Left kidney (tissue), 2 donors: ENCODE results near the gene CD99. TPM values are rescaled to one million over a fixed set of nuclear protein-coding genes. Genes with fewer than 3 reads are reported as not detected.
"Not testable (repeated sequence)": the region's sequence is repeated elsewhere in the genome, so short reads cannot be mapped to it uniquely, and the experiment has no call there.

Experiments
- DNase-seq: peaks from one replicate; pipeline ENCODE4 v3.0.0-alpha.2; 2013
- polyA plus RNA-seq: library from polyadenylated mRNA; unstranded; fragments of 120-200 nt; gene quantifications from one replicate; pipeline ENCODE4 v1.2.1, GENCODE V29; 2013; ENCODE audit not compliant: insufficient read length

CD99 gene
- polyA plus RNA-seq, 1 donor: 178 TPM

- DNase-seq: no peak
Measured at GRCh38 chrX:2718821-2719220, 27.7 kb downstream of the CD99 start.

GRCh38 chrX:2719774-2720447, 28.8 kb downstream of the CD99 start:
- no peak for DNase-seq

DNA sequence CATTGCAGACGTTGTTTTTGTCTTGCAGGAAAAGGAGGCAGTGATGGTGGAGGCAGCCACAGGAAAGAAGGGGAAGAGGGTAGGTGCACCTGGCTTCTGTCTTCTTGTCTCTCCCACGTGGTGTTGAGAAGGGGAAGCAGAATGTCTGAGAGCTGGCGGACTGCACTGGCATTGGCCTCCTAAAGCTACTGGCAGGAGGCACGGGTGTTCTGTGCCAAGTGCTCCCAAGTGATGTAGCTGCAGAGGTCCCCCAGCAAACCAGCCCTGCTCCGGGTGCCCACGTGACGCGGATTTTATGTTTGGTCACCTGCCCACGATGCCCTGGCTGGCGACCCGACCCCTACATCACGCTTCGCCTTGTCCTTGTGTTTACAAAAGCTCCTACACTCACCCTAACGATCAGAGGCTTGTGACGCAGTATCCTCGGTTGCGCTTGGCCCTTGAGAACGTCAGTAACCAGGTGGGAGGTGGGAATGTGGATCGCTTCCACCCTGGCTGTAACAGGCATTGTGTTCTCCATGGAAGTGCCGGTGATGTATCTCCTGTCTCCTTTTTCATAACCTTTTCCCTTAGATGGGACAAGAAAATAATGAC, 32.3 kb downstream of the CD99 start:
- no peak for DNase-seq

DNA sequence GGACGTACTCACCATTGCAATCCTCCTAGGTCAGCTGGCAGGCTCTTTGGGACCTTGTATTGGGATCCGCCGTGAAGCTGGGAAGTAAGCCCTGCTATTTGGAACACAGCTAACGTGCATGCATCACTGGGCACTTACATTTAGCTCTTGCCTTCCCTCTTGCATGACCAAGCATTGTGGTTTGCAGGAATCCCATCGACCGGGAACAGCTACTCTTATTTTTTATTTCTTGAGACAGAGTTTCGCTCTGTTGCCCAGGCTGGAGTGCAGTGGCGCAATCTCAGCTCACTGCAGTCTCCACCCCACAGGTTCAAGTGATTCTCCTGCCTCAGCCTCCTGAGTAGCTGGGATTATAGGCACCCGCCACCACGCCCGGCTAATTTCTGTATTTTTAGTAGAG, 36.2 kb downstream of the CD99 start:
- not testable (repeated sequence) for DNase-seq

GRCh38 chrX:2732076-2732475, 41.0 kb downstream of the CD99 start:
- no peak for DNase-seq

DNA sequence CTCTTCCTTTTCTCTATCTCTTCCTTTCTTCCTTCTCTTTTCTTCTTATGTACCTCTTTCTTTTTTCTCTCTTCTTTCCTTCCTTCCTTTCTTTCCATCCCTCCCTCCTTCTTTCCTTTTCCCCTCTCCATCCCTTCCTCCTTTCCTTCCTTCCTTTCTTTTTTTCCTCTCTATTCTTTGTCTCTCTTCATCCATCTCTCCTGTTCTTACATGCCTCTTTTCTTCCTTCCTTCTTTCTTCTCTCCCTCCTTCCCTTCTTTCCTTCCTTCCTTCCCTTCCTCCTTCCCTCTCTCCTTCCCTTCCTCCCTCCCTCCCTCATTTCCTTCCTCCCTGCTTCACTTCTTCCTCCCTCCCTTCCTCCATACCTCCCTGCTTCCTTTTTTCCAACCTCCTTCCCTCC, 41.6 kb downstream of the CD99 start:
- no peak for DNase-seq

DNA sequence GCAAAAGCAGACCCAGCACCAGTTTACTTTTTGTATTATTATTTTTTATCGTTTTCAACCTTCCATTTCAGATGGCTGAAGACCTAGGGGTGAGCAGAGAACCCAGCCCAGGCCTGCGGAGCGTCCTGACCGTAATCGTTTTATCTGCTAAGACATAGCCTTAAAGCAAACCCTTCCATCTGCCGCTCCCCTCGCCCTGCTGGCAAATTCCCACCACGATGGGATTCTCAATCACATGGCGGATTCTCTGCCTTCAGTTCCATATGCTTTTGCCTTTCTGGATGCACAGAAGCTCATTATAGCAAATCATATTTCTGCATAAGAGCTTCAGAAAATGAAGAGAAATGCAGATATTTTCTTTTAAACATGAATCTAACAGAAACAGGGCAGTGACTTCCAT, 42.2 kb downstream of the CD99 start:
- DNase-seq: no peak

DNA sequence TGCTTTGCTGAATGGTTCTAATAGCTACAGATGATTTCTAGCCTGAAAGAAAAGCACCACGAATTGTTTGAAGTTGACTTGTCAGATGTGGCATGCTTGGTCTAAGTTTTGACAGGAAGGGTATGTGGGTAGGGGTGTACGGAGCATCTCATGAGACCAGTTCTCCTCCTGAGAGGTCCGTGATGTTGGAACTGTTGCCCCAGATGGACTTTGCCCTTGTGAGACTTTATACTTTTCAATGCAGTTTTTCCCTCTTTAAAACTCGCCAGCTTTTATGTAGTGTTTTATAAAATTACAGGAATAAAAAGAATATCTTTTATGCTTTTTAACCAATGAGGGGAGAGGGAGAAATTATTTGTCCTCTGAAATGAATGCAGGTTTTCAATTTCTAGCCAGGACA, 44.2 kb downstream of the CD99 start:
- DNase-seq: no peak

DNA sequence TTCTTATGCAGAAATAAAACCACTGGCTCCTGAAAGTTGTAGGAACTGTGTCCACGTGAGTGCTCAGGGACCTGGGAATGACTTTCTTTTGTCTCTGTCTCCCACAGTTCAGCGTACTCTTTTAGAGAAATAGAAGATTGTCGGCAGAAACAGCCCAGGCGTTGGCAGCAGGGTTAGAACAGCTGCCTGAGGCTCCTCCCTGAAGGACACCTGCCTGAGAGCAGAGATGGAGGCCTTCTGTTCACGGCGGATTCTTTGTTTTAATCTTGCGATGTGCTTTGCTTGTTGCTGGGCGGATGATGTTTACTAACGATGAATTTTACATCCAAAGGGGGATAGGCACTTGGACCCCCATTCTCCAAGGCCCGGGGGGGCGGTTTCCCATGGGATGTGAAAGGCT, 49.6 kb downstream of the CD99 start:
- DNase-seq: no peak

DNA sequence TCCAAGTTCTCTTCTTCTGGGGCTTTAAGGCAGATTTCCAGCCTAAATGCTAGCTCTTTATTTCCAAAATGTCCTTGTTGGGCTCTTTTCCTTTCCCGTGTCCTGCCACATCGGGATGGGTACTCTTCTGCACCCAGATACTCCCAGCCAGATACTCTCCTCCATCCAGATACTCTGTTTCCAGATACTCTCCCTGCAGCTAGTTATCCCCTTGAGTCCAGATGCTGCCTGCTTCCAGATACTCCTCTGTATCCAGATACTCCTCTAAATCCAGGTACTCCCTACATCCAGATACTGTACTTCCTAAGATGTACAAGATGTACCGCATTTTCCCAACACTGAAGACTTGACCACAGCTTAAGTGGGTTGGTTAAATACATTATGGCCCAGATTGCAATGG, 50.3 kb downstream of the CD99 start:
- no peak for DNase-seq

DNA sequence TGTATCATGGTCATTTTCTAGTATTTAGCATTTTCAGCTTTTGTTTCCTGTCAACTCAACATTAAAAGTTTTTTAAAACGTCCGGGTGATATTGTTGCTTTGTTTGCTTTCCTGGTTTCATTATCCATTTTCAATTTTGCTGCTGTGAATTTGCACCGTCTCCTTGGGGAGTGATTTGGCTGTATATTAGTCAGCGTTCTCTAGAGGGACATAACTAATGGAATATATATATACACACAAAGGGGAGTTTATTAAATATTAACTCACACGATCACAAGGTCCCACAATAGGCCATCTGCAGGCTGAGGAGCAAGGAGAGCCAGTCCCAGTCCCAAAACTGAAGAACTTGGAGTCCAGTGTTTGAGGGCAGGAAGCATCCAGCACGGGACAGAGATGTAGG, 55.2 kb downstream of the CD99 start:
- not testable (repeated sequence) for DNase-seq

- DNase-seq: no peak
Measured at GRCh38 chrX:2748171-2748814, 57.2 kb downstream of the CD99 start.

DNA sequence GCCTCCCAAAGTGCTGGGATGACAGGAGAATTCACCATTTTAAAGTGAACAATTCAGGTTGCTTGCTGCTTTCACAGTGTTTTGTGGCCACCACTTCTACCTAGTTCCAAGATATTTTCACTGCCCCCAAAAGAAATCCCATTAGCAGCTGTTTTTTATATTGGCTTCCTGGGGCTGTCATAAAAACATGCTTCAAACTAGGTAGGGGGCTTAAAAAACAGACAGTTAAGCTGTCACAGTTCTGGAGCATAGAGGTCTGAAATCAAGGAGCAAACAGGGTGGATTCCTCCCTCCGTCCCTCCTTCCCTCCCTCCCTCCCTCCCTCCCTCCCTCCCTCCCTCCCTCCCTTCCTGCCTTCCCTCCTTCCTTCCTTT, 57.7 kb downstream of the CD99 start:
- DNase-seq: no peak

- no peak for DNase-seq
Measured at GRCh38 chrX:2751291-2751690, 60.2 kb downstream of the CD99 start.

GRCh38 chrX:2751874-2752300, 60.8 kb downstream of the CD99 start, which contains the start of gene XG:
Gene XG, plus strand, starts transcription at chrX:2752040. Its CDS starts 235 bp downstream, at chrX:2752275.
- DNase-seq: not testable (repeated sequence)

GRCh38 chrX:2752441-2752840, 61.3 kb downstream of the CD99 start:
- DNase-seq: not testable (repeated sequence)

- DNase-seq: not testable (repeated sequence)
Measured at GRCh38 chrX:2755163-2755715, 64.1 kb downstream of the CD99 start.

DNA sequence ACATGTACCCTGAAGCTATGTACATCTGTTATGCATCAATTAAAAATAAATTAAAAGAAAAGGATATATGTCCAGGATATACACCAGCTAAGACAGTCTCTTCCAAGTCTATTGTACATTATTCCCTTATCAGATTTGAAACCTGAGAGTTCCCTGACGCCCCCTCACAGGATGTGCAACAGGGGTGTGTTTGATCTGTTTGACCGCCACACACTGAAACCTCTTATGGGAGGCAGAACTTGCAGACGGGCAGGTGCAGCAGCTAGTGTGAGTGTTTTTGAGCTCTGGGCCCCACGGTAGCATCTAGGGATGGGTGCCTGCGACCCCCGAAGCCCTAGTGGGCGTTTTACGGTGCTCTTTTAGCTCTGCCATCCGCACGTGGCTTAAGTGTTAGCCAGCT, 65.5 kb downstream of the CD99 start:
- no peak for DNase-seq

GRCh38 chrX:2761246-2761645, 70.2 kb downstream of the CD99 start:
- DNase-seq: no peak

DNA sequence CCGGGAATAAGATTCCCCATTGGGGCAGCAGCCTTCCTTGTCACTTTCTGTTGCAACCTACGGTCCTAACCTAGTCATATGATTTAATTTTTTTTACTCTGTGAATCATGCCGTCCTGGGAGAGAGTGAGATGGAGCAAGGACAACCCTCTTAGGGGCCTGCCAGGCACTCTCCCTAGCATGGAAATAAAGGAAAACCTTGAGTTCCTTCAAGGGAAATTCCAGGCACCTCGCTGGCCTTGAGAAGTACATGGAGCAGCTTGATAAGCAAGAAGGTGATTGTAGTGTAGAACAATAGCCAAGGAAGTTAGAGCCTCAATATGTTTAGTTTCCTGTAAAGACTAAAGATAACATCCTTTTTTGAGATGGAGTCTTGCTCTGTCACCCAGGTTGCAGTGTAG, 71.6 kb downstream of the CD99 start:
- DNase-seq: not testable (repeated sequence)

DNA sequence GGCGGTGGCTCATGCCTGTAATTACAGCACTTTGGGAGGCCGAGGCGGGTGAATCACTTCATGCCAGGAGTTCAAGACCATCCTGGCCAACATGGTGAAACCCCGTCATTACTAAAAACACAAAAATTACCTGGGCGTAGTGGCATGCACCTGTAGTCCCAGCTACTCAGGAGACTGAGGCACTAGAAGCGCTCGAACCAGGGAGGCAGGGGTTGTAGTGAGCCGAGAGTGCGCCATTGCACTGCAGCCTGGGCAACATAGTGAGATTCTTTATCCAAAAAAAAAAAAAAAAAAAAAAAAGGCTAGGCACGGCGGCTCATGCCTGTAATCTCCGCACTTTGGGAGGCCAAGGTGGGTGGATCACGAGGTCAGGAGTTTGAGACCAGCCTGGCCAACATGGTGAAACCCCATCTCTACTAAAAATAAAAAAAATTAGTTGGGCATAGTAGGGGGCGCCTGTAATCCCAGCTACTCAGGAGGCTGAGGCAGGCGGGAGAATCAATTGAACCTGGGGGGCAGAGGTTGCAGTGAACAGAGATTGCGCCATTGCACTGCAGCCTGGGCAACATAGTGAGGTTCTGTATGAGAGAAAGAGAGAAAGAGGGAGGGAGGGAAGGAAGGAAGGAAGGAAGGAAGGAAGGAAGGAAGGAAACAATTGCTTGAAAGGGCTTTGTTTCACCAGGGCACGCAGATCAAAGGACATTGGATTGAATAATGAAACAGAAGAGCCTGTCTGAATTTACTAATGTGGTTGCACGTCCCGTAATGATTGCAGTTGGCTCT, 73.9 kb downstream of the CD99 start:
- not testable (repeated sequence) for DNase-seq

GRCh38 chrX:2765549-2765830, 74.4 kb downstream of the CD99 start:
- no peak for DNase-seq

DNA sequence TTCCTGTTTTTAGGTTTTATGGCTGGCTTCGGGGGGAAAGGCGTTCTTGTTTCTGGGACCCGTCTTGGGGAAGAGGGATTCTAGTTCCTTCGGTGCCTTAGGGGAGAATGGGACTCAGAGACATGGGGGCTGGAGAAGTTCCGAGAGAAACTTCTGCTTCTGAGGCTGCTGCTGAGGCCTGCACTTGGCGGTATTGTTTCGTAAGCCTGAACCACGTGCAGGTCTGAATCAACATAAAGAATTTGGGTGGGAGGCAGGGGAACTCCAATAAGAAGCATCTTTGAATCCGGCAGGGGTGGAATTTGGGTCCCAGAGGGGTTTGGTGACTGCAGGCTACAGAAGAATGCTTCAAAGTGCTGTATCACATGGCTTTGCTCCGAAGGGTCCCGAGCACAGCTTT, 75.8 kb downstream of the CD99 start:
- DNase-seq: no peak
